Measurements from ENCODE around the gene SPIRE1.

SPIRE1 gene

DNA sequence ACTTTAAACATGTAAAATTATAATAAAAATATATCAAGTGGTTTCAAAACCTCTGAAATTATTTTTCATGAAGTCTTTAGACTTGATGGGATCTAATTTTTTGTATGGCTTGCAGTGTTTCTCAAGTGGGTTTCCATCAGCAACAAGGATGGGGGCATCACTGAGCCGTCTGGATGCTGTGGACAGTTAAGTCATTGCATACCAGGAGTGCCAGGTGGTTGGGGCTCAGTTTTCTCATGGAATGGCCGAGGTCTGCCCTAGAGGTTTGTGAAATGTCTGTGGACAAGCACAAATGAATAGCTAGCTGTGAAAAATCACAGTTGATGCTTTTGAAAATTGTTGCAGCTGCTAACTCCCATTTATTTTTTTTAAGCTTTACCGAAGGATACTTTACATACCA, 248.4 kb downstream of the SPIRE1 start:
- DNase-seq: no peak

DNA sequence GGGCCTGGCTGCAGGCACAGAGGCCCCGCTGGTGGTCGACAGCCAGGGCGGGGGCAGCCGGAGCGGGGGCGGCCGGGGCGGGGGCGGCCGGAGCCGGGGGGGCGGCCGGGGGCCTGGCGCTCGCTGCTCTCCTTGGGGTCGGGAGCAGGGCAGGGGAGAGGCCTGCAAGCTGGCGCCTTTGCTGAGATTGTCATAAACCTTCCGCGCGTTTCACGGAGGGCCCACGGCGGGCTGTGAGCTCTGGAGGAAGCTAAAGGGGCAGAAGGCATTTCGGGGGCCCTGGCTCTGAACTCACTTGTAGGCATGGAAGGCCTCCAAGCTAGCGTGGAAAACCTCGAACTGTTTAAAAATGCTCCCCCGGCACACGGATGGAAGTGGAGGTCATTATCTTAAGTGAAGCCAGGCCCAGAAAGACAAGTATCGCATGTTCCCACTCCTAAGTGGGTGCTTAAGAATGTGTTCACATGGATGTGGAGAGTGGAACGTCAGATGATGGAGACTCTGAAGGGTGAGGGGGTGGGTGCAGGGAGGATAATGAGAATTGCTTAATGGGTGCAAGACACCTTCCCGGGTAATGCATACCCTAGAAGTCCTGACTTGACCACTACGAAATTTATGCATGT, 249.5 kb downstream of the SPIRE1 start:
- no peak for DNase-seq

DNA sequence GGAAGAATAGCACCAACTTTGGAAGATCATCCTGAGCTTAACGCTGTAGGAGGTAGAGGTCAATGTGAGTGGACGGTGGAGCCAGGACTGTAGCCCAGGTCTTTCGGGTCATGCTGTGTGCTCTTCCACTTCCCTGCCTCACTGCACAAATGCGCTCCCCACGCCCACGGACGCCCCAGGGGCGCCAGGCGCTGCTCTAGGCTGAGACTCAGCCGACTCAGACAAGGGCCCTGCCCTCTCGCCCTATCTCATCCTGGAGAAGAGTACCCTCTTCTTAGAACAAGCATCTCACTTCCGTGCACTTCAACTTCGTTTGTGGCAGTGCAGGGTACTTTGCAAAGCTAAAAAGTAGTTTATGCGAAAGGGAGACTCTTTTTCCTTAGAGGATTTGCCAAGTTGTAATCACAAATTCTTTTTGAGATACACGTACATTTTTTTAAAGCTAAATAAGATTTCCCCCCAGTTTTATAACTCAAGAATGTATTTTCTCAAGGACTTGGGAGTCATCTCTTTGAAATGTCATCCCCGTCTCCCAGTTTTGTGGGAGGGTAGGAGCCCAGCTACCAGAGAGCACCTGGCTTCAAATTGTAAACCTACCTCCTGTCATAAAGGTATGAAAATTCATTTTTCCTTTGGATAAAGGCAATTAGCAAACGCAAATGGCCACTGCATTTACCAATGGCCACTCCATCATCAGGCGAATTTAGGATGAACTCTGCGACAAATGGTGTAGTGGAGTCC, 251.4 kb downstream of the SPIRE1 start:
- DNase-seq: no peak

DNA sequence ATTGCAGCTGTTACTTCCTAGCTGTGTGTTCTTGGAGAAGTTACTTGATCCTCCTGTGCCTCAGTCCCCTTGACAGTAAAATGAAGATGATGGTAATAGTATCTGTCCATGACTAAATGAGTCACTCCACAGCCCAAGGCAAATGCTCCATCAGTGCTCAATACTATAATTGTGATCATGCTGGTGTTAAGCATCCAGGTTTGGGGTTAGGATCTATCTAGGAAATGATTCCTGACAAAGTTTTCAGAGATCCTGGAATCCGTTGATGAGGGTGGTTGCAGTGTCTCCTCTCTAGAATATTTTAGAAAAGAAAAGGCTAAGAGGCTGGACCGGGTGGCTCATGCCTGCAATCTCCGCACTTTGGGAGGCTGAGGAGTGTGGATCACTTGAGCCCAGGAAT, 252.8 kb downstream of the SPIRE1 start:
- DNase-seq: no peak

DNA sequence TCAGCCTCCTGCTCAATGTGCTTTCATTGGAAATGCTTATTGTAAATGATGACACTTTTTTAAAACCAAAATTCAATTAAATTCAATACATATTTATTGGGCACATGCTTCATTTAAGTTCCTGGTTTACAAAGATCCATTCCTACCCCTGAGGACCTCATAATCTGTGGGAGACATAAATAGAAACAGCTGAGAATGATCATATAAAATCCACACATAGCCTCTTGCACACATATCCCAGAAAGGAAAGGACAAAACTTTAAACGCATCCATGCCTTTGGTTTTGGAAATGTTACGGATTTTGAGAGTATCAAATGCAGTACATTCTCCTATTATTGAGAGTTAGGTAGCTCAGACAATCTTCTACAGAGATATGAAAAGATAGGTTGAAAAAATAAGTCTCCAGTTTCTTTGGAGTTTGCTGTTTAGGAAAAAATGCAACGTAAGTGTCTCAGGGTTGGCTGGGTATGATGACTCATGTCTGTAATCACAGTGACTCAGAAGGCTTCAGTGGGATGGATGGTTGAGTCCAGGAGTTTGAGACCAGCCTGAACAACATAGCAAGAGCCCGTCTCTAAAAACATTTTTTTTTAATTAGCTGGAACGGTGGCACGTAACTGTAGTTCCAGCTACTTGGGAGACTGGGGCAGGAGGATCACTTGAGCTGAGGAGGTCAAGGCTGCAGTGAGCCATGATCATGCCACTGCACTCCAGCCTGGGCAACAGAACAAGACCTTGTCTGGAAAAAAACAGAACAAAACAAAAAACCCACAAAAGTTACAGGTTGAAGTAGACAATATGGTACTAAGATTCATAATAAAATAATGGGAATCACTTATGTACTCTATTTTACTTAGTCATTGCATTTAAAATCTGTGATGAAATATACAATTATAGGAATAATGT, 254.1 kb downstream of the SPIRE1 start:
- DNase-seq: no peak

DNA sequence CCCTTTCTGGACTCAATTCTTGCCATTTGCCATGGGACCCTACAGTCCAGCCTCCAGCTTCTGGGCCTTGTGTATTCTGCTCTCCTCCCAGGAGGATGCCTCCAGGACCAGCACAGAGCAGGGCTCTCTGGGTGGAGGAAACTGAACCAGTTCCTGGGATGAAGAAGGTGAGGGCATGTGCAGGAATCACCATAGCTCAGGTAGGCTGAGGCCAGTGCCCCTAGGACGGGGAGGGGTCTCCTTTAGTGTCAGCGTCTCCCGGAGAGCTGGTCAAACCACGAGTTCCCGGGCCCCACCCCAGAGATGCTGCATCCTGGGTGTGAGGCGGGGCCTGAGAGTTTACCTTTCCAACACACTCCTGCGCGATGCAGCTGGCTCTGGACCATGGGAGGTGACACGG, 256.0 kb downstream of the SPIRE1 start:
- no peak for DNase-seq

DNA sequence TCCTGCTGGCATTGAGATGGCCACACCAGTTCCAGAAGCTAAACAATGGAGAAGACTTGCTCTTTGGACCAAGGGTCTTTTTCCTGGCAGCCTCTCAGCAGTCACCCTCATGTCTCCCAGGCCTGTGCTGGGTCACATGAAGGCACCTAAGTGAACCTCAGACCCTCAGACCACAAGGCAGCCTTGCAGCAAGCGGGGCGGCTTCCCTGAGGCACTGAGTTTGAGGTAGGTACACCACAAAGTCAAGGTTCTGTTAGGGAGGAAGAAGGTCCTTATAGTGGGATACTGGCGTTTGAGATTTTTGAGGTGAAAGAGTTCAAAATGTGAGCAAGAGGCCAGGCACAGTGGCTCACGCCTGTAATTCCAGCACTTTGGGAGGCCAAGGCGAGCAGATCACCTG, 258.7 kb downstream of the SPIRE1 start:
- no peak for DNase-seq

DNA sequence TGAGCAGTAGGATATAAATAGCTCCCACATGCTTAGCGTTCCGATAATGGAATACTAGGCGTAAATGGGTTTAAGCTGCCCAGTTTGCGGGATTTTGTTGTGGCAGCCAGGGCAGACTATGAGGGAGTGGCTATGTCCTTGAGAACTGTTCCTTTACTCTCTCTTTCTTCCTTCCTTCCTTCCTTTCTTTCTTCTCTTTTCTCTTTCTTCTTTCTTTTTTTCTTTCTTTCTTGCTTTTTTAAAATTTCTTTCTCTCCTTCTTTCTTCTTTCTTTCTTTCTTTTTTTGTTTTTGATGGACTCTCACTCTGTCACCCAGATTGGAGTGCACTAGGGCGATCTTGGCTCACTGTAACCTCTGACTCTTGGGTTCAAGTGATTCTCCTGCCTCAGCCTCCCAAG, 259.3 kb downstream of the SPIRE1 start:
- DNase-seq: no peak

DNA sequence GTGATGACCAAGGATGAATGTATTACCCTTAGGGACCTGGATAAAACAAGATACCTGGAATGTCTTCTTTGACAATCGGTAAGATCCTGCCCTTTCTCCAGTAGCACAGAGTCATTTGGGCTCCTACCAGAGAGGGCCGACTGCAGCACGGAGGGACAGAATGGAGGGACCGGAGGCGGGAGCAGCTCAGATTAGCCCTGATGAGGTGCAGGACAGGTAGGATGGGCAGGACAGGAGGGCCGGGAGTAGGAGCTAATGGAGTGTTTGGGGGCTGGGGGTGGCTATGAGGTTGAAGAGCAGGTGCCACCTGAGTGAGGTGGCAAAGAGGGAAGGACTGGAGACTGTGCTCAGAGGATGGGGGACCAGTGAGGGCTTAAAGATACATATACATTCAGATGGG, 260.1 kb downstream of the SPIRE1 start:
- no peak for DNase-seq

DNA sequence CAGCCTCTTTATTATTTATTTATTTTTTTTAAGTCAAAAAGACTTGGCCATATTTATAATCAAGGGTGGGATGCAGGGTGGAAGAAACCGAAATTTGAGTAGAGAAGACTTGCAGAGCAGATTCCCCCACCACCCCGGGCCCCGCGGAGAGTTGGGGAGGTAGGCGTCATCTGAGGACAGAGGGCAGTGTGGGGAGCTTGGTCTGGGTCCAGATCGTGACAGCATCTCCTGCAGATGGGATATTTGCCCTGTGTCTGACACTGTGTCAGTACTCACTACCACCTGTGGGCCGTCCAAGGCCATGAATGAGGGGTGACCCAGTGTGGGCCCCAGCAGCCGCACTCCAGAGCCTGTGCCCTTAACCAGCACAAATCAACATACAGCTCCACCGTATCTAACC, 260.7 kb downstream of the SPIRE1 start:
- DNase-seq: no peak

Data from 8988T (cell line).